Epithelial cell of esophagus (primary cell): ENCODE data around the gene FGF23.

Experiments
- DNase-seq: peaks from one replicate; pipeline ENCODE4 v3.0.0; 2010; ENCODE audit warnings: low read depth
- H3K4me3 ChIP-seq: 2 replicates; pipeline ENCODE4 v1.5.1; 2011; ENCODE audit warnings: mild to moderate bottlenecking, low read length, control low read depth
- TF ChIP-seq, protein P1 (sequence below): IDR thresholded peaks from 2 replicates; pipeline ENCODE4 v1.5.1; 2011; ENCODE audit warnings: low read depth, mild to moderate bottlenecking, low read length, control low read depth, inconsistent platforms; ENCODE audit not compliant: insufficient read depth; ENCODE audit errors: missing control alignments

The FGF23 gene

DNA sequence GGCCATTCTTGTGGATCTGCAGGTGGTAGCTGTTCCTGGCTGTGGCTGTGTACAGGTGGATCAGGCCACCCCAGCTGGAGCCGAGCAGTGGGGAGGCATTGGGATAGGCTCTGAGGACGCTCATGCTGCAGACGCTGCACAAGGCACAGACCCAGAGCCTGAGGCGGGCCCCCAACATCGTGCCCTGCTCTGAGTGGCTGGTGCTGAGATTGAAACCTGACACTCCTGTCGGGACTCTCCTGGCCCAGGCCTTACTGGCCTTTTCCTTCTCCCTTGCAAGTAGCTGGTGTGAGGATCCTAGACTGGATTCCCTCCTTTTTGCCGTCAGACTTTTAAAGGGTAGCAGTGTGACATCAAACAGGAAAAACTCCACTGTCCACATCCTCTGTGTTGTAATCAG is at the start of gene FGF23:
Gene FGF23 (minus strand): TSS at position 308 of the 400 bp plus-strand sequence. CDS start 130 bp downstream, at position 178.
- TF ChIP-seq, protein P1, sequence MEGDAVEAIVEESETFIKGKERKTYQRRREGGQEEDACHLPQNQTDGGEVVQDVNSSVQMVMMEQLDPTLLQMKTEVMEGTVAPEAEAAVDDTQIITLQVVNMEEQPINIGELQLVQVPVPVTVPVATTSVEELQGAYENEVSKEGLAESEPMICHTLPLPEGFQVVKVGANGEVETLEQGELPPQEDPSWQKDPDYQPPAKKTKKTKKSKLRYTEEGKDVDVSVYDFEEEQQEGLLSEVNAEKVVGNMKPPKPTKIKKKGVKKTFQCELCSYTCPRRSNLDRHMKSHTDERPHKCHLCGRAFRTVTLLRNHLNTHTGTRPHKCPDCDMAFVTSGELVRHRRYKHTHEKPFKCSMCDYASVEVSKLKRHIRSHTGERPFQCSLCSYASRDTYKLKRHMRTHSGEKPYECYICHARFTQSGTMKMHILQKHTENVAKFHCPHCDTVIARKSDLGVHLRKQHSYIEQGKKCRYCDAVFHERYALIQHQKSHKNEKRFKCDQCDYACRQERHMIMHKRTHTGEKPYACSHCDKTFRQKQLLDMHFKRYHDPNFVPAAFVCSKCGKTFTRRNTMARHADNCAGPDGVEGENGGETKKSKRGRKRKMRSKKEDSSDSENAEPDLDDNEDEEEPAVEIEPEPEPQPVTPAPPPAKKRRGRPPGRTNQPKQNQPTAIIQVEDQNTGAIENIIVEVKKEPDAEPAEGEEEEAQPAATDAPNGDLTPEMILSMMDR: no peak
- no peak within 1 kb of the TSS for H3K4me3 ChIP-seq
- DNase-seq: peak; percentile 38

- H3K4me3 ChIP-seq: no peak overlapping the region
- no peak for DNase-seq
- TF ChIP-seq, protein P1: no peak
These were observed 44.9 kb upstream of the FGF23 start for GRCh38 chr12:4424422-4424821.

- no peak for DNase-seq
- no peak overlapping the region for H3K4me3 ChIP-seq
- TF ChIP-seq, protein P1: no peak
These were observed 44.1 kb upstream of the FGF23 start for GRCh38 chr12:4423528-4424195.

GRCh38 chr12:4422985-4423384 is 43.5 kb upstream of the FGF23 start:
- TF ChIP-seq, protein P1: no peak
- no peak for DNase-seq

GRCh38 chr12:4421590-4422031 is 42.1 kb upstream of the FGF23 start:
- H3K4me3 ChIP-seq: no peak overlapping the region
- peak; percentile 59 for DNase-seq
- TF ChIP-seq, protein P1: peak; percentile 65

More at GRCh38 chr12:4422985-4423384, 43.5 kb upstream of the FGF23 start:
- no peak overlapping the region for H3K4me3 ChIP-seq

DNA sequence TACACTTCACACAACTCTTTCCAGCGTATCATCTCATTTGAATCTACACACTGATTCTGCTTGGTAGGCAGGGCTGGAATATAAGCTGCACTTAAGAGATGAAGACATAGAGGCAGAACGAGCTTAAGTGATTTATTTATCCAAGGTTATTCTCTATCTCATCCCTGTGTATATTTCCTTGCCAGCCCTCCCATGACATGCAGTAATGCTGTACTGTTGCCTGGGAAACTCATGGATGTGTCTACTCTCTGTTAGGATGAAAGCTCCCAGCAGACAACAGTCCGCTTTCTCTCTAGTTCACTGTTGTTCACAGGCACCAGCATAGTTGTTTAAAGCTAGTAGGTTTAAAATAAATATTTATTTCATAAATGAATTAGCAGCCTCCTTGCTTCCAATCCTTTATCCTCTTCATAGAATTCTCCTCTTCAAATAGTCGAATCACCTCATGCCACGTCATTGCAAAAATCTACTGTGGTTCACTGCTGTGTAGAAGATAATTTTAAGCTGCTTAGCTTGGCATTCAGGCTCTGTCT is 40.7 kb upstream of the FGF23 start:
- DNase-seq: no peak
- TF ChIP-seq, protein P1: no peak
- no peak overlapping the region for H3K4me3 ChIP-seq
